Breast epithelium (tissue), 3 donors: ENCODE measurements around the gene CCDC24.

Experiments used
- CTCF ChIP-seq, 3 donors: fragments of 450-650 bp; IDR thresholded peaks; one replicate each; pipeline ENCODE4 v1.5.1; 2016 to 2017; ENCODE audit warnings: antibody characterized with exemption in 3 of 3, mild to moderate bottlenecking in 3 of 3, moderate library complexity in 3 of 3
- POLR2A ChIP-seq: fragments of 450-650 bp; IDR thresholded peaks from one replicate; pipeline ENCODE4 v1.6.1; 2016; ENCODE audit warnings: antibody characterized with exemption, mild to moderate bottlenecking, moderate library complexity
- POLR2AphosphoS5 ChIP-seq, 3 donors: sonication (generic); formaldehyde crosslinking; IDR thresholded peaks; one replicate each; pipeline ENCODE4 v1.6.1; 2017; ENCODE audit warnings: antibody characterized with exemption in 3 of 3

- TF ChIP-seq CTCF (IDR thresholded peaks at IDR 0.05) = no peak
- no peak for TF ChIP-seq POLR2AphosphoS5 (IDR thresholded peaks at IDR 0.05)
- no peak for TF ChIP-seq POLR2A
Observed at GRCh38 chr1:43957407-43958040, 33.9 kb upstream of the CCDC24 start.
